Measurements from ENCODE around the gene TMED1. TPM values are rescaled to one million over a fixed set of nuclear protein-coding genes. Genes with fewer than 3 reads are reported as not detected.
"Not testable (repeated sequence)": the region's sequence is repeated elsewhere in the genome, so short reads cannot be mapped to it uniquely, and the experiment has no call there.

The TMED1 gene
- total RNA-seq, 1 donor from 2014 or later, result 30.9 TPM

- peaks cover 11% of the 10 kb centered on the region for H3K4me1 Mint-ChIP-seq (ENCODE audit: unreplicated experiment)
- peak; percentile 65 for TF ChIP-seq CTCF (conservative IDR thresholded peaks at IDR 0.05)
- H3K27ac Mint-ChIP-seq, result peak overlapping the region; percentile 86
- no peaks in the 10 kb centered on the region for H3K9me3 Mint-ChIP-seq
- peak; percentile 77 for DNase-seq (ENCODE audit: extremely low spot score, unreplicated experiment)
- no peaks in the 10 kb centered on the region for H3K36me3 Mint-ChIP-seq
- peak overlapping the region; percentile 93 for H3K4me3 Mint-ChIP-seq
- H3K27me3 Mint-ChIP-seq, result no peaks in the 10 kb centered on the region
Measured at GRCh38 chr19:10871711-10872545, 35.9 kb upstream of the TMED1 start.

DNA sequence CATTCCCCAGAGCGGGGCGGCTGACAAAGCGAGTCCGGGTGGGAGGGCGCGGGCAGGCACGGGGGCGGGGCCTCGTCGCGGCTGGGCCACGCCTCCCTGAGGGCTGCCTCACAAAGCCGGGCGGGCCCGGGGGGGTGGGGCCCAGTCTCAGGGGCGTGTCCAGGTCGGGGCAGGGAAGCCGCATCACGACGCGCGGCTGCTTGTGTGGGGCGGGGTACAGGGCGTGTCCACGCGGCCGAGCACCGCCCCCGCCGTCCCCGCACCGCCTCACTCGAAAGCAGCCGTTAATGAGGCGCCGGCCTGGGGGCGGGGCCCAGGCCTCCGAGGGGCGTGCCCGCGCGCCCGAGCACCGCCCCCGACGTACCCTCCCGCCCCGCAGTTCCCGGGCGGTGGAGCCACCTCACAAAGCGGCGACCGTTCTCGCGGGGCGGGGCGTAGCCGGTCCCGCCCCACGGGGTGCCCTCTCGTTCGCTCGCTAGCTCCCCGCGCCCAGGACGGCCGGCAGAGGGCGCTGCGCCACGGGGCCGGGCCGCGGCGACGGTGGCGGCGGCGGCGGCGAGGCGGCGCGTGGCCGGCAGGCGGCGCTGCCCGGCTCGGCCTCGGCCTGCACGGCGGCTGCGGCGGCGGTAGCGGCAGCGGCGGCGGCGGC, 35.1 kb upstream of the TMED1 start, which contains the start of gene CARM1:
Gene CARM1, plus strand, starts transcription at position 599 of the 649 bp plus-strand sequence. CDS start 150 bp downstream, outside the sequence.
- peak within 1 kb of the TSS; percentile 92 for H3K27ac Mint-ChIP-seq
- TF ChIP-seq CTCF (conservative IDR thresholded peaks at IDR 0.05), result peak; percentile 79
- peak; percentile 100 for DNase-seq (ENCODE audit: extremely low spot score, unreplicated experiment)
- H3K4me1 Mint-ChIP-seq (ENCODE audit: unreplicated experiment), result peaks cover 9% of the 10 kb centered on the region
- H3K4me3 Mint-ChIP-seq, result peak within 1 kb of the TSS; percentile 93
- H3K36me3 Mint-ChIP-seq, result no peaks in the 10 kb centered on the region
- no peaks in the 10 kb centered on the region for H3K9me3 Mint-ChIP-seq
- H3K27me3 Mint-ChIP-seq, result no peaks in the 10 kb centered on the region

GRCh38 chr19:10870501-10870954, 34.5 kb upstream of the TMED1 start:
- TF ChIP-seq CTCF (conservative IDR thresholded peaks at IDR 0.05), result no peak
- Mint-ChIP-seq H3K9me3 (no peaks in the 10 kb centered on the region), H3K27ac (peak overlapping the region; percentile 92), H3K4me3 (peak overlapping the region; percentile 92), H3K4me1 (ENCODE audit: unreplicated experiment) (peaks cover 9% of the 10 kb centered on the region), H3K27me3 (no peaks in the 10 kb centered on the region), H3K36me3 (no peaks in the 10 kb centered on the region)
- DNase-seq (ENCODE audit: extremely low spot score, unreplicated experiment), result no peak

GRCh38 chr19:10869872-10870311, 33.9 kb upstream of the TMED1 start:
- Mint-ChIP-seq H3K4me3 (peak overlapping the region; percentile 92), H3K27ac (peak overlapping the region; percentile 72)
- not testable (repeated sequence) for H3K36me3 Mint-ChIP-seq; H3K27me3 Mint-ChIP-seq; H3K9me3 Mint-ChIP-seq; DNase-seq (ENCODE audit: extremely low spot score, unreplicated experiment); H3K4me1 Mint-ChIP-seq (ENCODE audit: unreplicated experiment)

DNA sequence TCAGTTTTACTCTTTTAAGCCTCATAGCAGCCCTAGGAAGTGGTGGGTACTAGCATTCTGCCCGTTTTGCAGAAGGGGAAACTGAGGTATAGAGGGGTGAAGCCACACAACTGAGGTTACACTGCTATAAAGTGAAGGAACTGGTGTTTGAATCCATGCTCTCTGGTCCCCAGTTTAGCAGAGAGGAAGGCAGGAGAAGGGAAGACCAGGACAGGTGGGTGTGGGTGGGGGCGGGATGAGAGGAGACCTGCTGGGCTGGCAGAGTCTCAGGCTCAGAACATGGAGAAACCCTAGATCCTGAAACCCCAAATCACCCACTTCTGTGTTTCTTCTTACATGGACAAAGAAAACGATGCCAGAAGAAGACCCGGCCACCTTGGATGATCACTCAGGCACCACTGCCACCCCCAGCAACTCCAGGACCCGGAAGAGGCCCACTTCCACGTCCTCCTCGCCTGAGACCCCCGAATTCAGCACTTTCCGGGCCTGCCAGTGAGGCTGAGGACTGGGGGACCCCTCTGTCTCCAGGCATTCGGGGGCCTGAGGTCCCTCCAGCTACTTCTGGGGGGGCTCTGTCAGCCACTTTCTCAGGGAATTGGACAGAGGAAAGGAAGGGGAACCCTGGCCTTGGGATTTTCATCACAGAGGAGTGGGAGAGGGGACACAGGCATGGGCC, 33.0 kb upstream of the TMED1 start:
- Mint-ChIP-seq H3K27me3 (no peaks in the 10 kb centered on the region), H3K36me3 (no peaks in the 10 kb centered on the region), H3K27ac (no peak overlapping the region), H3K4me1 (ENCODE audit: unreplicated experiment) (peaks cover 16% of the 10 kb centered on the region), H3K9me3 (no peaks in the 10 kb centered on the region), H3K4me3 (peak overlapping the region; percentile 75)
- no peak for DNase-seq (ENCODE audit: extremely low spot score, unreplicated experiment)
- no peak for TF ChIP-seq CTCF (conservative IDR thresholded peaks at IDR 0.05)
